HK-2 (cell line): Measurements from ENCODE around the gene WSB2.
"Not testable (repeated sequence)": the region's sequence is repeated elsewhere in the genome, so short reads cannot be mapped to it uniquely, and the experiment has no call there.

Experiments used
- DNase-seq: peaks from one replicate; pipeline ENCODE4 v3.0.0-alpha.2; 2018; ENCODE audit not compliant: unreplicated experiment

The WSB2 gene

GRCh38 chr12:118035190-118036041, 25.6 kb downstream of the WSB2 start:
- DNase-seq = no peak

DNA sequence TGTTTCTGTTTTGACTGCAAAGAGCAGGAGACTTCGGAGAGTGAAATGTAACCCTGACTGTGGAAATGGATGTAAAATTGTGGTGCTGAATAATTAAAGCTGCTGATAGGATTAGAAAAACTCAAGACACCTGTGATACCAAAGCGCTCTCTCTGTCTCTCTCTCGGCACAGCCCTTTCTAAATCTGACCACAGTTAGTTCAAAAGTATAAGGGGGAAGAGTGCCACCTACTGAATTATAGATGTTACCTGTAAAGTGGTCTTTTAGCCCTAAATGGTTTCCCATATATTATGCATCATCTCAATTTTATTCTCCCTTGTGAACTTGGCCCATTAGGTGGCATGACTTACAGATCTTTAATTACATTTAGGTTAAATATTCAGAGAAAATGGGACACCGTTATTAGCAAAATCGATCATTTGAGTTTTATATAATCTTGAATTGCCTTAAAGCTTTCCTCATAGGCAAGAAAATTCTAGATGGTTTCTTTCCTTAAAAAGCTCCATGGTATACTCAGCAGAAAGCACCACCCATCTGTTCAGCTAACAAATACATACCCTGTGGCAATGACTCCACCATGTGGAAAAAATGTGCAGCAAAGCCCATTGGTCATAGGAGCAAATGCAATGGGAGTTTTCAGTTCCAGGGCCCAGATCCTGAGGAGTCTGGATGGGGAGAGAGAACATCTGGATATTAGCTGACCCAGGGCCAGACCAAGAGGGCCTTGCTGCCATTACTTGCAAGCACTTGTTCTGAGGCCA, 26.4 kb downstream of the WSB2 start:
- peak; percentile 21 for DNase-seq

GRCh38 chr12:118033902-118034301, 27.1 kb downstream of the WSB2 start:
- no peak for DNase-seq

DNA sequence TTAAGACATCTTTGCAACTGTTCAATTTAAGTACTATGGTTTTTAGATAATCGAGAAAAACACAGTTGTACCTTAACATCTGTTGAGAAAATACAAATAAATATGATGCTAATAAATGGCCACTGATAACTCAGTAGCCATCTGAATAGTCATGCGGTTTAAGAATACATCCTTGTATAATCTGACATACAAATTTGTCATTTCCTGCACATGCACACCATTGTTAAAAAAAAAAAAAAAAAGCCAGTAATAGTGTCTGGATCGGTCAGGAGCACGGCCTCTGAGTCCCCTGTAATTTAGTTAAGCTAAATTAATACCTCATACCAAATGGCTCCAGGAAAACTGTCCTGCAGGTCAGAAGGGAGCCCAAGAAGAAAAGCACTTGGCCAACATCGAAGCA, 27.7 kb downstream of the WSB2 start:
- DNase-seq = no peak

- DNase-seq = no peak
Observed at GRCh38 chr12:118032188-118032587, 28.8 kb downstream of the WSB2 start.

- no peak for DNase-seq
Observed at GRCh38 chr12:118029166-118029565, 31.8 kb downstream of the WSB2 start.

- no peak for DNase-seq
Observed at GRCh38 chr12:118025168-118025567, 35.8 kb downstream of the WSB2 start.

- DNase-seq = no peak
Observed at GRCh38 chr12:118023301-118023860, 37.6 kb downstream of the WSB2 start.

DNA sequence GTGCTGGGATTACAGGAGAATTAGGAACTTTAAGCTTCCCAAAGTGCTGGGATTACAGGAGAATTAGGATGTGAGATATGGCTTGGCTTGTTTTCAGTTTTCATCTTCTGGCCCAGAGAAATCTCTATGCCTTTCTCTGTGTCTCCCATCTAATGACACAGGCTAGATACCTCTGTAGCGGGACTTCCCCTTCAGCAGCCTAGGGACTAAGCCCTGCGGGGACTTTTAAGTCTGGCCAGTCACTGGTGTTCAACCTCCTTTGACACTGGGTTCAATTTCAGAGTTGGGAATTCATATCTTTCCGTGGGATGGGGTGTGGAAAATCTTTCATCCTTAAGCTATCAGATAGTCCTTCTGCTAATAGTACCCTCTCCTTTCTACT, 38.3 kb downstream of the WSB2 start:
- no peak for DNase-seq

GRCh38 chr12:118022097-118022727, 38.8 kb downstream of the WSB2 start:
- not testable (repeated sequence) for DNase-seq

DNA sequence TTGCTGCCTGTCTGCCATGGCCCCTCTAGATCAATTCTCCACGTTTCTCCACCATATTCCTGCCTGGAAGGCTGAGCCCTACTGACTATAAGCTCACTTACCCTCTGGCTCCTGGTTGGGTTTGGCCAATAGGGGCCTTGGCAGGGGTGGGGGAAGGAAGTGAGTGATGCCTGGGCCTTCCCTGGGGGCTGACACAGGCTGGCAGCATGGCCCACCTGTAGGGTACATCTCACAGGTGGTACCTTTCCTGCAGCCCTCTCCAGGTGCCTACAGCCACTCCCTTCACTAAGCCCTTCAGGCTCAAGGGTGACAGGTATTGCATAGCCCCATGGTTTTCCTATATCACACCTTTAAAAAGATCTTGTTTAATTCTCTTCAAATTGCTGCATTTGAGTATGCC, 40.9 kb downstream of the WSB2 start:
- DNase-seq = no peak

DNA sequence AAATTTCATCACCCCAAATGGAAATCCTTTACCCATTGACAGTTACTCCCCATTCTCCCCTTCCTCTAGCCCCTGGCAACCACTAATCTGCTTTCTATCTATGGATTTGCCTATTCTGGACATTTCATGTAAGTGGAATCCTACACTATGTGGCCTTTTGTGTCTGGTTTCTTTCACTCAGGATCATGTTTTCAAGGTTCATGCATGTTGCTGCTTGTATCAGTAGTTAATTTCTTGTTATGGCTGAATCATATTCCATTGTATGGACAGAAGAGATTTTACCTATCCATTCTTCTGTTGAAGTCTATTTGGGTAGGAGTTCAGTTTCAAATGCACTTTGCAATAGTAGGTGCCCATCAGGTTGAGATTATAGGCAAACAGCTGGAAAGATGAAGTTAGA, 43.1 kb downstream of the WSB2 start:
- DNase-seq = no peak

GRCh38 chr12:118016424-118017264, 44.3 kb downstream of the WSB2 start, which contains the start of gene RFC5:
Gene RFC5 (plus strand): TSS chr12:118016703. CDS start chr12:118016828, 125 bp downstream.
- DNase-seq = peak; percentile 97

DNA sequence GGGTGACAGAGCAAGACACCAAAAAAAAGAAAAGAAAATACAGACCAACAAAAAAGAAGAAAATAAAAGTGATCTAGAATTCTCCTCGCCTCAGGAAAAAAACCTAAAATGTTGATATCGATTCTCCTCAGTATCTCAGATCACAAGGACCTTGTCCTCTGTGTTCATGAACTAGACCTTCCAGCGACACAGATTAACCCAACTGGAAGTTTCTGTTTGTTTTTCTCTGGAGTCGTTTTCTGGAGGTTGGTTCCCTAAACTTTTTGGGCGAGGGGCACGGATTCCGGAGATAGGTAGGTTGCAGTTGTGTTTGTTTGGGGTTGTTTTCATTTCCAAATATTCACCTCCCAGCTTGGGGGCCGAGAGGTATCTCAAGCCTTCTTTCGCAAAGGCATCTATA, 45.0 kb downstream of the WSB2 start:
- no peak for DNase-seq

GRCh38 chr12:118015306-118015705, 45.7 kb downstream of the WSB2 start:
- no peak for DNase-seq

- DNase-seq = no peak
Observed at GRCh38 chr12:118013283-118013682, 47.7 kb downstream of the WSB2 start.

DNA sequence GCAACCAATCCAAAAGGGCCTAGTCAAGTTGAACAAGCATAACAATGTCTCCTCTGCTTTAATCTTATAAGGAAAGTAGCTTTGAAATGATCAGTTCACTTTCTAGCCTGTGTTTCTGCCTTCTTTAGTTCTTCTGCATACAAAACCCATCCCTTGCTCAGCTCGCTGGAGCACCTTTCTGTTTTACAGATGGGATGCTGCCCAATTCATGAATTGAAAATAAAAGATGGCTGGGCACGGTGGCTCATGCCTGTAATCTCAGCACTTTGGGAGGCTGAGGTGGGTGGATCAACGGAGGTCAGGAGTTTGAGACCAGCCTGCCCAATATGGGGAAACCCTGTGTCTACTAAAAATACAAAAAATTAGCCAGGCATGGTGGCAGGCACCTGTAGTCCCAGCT, 49.0 kb downstream of the WSB2 start:
- no peak for DNase-seq

GRCh38 chr12:118011377-118011776, 49.6 kb downstream of the WSB2 start:
- no peak for DNase-seq

- DNase-seq = no peak
Observed at GRCh38 chr12:118010903-118011302, 50.1 kb downstream of the WSB2 start.

DNA sequence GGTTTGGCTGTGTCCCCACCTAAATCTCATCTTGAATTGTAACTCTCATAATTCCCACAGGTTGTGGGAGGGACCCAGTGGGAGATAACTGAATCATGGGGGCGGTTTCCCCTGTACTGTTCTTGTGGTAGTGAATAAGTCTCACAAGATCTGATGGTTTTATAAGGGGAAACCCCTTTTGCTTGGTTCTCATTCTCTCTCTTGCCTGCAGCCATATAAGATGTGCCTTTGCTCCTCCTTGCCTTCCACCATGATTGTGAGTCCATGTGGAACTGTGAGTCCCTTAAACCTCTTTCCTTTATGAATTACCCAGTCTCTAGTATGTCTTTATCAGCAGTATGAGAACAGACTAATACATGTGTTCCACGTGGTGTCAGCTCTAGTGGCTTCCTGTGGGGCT, 61.2 kb downstream of the WSB2 start:
- DNase-seq = not testable (repeated sequence)

DNA sequence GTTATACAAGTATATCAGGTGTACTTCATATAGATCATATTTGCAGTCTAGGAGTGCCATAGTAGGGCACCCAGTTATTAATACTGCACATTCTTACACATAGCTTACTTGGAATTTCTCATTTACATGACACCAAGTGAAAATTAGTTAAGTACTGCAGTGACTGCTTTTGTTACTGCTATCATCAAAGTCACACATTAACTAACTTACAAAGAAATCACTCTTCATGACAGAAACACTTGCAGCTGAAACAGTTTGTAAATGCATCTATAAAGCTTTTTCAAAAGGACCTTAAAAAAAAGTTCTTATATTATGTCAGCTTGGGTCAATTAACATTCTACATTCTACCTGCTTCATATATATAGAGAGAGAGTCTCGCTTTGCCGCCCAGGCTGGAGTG, 62.3 kb downstream of the WSB2 start:
- DNase-seq = no peak
